GM21367 (cell line): ENCODE results near the gene GOLGA6L26.
"Not testable (repeated sequence)": the region's sequence is repeated elsewhere in the genome, so short reads cannot be mapped to it uniquely, and the experiment has no call there.

Source experiments
- ATAC-seq: cut with Tn5 transposase; IDR thresholded peaks from one replicate; pipeline ENCODE4 v1.9.1; 2021; ENCODE audit not compliant: unreplicated experiment

GOLGA6L26 gene, protein sequence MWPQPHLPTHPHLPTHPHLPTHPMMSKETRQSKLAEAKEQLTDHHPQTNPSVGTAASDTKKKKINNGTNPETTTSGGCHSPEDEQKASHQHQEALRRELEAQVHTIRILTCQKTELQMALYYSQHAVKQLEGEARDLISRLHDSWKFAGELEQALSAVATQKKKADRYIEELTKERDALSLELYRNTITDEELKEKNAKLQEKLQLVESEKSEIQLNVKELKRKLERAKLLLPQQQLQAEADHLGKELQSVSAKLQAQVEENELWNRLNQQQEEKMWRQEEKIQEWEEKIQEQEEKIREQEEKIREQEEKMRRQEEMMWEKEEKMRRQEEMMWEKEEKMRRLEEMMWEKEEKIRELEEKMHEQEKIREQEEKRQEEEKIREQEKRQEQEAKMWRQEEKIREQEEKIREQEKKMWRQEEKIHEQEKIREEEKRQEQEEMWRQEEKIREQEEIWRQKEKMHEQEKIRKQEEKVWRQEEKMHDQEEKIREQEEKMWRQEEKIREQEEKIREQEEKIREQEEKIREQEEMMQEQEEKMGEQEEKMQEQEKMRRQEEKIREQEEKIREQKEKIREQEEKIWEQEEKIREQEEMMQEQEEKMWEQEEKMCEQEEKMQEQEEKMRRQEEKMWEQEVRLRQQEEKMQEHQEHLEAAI

DNA sequence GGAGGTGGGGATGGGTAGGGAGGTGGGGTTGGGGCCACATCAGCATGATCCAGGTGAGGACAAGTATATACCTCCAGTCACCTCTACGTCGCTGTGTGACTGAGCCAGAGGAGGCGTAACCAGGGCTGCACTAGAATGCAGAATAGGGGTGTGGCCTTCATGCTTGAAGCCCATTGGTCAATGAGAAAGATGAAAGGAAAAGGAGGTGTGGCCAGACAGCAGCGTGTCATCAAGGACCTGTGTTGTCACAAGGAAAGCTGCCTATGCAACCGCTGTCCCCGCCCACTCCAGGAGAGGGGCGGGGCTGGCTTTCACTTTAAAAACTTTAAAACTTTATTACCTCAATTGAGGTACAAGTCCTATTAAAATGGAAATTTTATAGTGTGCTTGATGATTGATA is at the start of gene GOLGA6L26:
GOLGA6L26 (minus strand) TSS at position 101 of the 400 bp plus-strand sequence; CDS start at position 40, 61 bp downstream.
- ATAC-seq, result not testable (repeated sequence)

DNA sequence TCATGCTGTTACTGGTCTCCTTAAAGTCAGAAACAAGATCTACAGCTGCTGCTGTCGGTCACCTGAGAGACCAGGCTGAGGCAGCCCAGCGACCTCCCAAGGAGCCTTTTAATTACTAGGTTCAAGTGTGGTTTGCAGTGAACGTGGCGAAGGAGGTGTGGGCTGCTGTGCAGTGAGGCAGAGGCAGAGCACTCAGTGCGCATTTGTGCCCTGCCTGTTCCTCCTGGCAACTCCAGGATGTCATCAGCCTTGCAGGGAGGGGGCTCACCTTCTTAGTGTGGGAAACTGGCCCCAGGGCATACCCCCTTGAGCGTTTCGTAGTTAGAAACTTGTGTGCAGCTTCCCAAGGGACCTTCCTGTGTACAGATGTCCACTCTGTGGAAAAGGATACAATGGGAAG is 47.2 kb upstream of the GOLGA6L26 start:
- ATAC-seq, result not testable (repeated sequence)

DNA sequence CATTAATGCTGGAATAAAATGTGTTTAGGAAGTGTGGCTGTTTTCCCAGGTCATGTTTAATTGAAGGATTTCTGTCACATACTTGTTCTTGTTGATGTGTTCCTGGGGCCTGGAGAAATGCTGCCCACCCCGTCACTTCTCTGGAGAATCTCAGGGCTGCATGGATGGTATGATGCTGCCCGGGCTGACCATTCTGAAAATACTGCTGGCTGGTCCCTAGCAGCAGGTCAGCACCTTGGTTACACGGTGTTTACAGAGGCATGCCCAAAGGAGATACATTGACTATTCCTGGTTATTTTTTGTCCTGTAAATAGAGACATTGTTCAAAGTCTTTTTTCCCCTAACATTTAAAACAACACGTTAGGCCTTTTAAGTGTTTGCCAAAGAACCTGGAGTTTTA is 46.7 kb upstream of the GOLGA6L26 start:
- ATAC-seq, result not testable (repeated sequence)

DNA sequence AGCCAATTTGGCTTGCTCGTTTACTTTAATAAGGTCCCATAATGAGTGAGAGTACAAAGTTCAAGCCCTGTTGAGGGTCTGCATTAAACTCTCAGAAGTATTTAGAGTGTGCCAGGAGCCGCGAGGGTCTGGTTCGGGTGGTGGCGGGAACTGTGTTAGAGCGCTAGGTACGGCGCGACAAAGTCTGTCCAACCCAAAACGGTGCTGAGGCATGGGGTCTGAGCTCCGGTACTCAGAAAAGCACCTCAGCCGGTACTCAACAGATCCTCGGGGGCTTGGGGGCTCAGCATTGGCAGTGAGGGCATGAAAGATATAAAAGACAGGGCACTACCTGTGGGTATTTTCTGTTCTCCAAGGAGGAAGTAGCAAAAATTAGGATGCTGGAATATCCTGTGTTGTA is 45.0 kb upstream of the GOLGA6L26 start:
- not testable (repeated sequence) for ATAC-seq

DNA sequence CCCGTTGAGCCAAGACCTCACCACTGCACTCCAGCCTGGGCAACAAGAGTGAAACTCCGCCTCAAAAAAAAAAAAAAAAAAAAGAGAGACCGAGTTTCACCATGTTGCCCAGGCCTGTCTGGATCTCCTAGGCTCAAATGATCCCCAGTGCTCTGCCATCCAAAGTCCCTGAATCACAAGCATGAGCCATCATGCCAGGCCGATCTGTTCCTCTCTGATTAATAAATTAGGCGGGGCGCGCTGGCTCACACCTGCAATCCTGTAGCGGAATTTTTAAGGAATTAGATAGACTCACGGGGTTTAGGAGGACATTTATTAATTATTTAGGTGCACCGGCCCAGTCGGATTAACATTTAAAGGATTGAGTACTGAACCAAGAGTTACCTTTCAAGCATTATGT is 40.2 kb upstream of the GOLGA6L26 start:
- not testable (repeated sequence) for ATAC-seq

DNA sequence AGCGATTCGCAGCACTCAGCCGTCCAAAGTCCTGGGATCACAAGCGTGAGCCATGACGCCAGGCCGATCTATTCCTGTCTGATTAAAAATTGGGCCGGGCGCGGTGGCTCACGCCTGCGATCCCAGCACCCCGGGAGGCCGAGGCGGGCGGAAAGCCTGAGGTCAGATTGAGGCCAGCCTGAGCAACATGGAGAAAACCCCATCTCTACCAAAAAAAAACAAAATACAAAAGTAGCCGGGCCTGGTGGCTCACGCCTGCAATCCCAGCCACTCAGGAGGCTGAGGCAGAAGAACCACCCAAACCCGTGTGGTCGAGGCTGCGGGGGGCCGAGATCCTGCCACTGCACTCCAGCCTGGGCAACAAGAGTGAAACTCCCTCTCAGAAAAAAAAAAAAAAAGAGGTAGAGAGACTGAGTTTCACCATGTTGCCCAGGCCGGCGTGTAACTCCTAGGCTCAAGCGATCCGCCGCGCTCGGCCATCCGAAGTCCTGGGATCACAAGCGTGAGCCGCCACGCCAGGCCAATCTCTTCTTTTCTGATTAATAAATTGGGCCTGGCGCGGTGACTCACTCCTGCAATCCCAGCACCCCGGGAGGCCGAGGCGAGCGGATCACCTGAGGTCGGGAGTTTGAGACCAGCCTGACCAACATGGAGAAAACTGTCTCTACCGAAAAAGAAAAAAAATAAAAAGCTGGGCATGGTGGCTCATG is 39.0 kb upstream of the GOLGA6L26 start:
- not testable (repeated sequence) for ATAC-seq

DNA sequence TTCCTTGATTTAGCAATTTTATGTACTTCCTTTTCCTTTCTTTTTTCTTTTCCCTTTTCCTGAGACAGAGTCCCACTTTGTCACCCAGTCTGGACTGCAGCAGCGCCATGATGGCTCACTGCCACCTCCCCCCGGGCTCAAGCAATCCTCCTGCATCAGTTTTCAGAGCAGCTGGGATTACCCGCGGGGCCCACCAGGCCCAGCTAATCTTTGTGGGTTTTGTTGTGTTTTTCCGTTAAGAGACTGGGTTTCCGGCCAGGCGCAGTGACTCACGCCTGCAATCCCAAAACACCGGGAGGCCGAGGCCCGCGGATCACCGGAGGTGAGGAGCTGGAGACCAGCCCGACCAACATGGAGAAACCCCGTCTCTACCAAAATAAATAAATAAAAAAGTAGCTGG is 38.3 kb upstream of the GOLGA6L26 start:
- ATAC-seq, result no peak

DNA sequence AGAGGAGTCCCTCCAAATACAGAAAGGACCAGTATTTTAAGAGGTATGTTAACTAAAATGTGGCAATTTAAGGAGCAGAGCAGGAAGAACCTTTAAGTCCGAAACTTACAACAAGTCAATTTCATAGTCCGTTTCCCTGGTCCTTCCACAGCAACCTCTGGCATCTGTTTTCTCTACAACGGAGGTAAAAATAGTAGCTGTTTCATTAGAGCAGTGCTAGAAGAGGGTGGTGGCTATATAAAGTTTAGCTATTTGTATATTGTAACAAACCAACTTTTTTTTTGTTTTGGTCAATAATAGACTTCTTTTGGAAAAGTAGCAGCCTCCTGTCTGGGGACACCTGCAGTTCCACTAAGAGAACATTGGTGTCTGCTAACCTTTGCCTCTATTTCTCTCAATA is 37.9 kb upstream of the GOLGA6L26 start:
- ATAC-seq, result not testable (repeated sequence)

DNA sequence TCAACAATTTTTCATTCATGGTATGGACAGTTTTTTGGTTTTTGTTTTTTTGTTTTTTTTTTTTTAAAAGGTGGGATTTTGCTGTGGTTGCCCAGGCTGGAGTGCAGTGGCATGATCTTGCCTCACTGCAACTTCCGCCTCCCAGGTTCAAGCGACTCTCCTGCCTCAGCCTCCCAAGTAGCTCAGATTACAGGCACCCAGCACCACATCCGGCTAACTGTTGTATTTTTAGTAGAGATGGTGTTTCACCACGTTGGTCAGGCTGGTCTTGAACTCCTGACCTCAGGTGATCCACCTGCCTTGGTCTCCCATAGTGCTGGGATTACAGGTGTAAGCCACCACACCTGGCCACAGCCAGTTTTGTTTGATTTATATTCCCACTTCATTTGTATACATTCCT is 37.1 kb upstream of the GOLGA6L26 start:
- not testable (repeated sequence) for ATAC-seq

DNA sequence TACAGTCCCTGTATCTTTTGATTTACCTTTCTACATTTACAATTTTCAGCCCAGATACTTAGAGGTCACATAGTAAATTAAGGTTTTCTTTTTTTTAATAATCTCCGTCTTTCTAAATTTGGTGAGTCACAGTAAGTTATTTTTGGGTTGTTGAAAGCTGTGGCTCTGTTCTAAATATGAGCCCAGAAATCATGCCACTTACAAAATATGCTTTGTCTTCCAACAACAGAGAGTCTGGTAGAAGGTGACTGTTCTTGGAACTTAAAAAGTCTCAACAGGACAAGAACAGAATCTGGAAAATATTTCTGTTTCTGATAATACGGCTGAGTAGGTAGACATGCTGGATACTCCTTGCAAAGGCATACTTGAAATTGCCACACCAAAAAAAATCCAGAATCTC is 36.6 kb upstream of the GOLGA6L26 start:
- ATAC-seq, result no peak

DNA sequence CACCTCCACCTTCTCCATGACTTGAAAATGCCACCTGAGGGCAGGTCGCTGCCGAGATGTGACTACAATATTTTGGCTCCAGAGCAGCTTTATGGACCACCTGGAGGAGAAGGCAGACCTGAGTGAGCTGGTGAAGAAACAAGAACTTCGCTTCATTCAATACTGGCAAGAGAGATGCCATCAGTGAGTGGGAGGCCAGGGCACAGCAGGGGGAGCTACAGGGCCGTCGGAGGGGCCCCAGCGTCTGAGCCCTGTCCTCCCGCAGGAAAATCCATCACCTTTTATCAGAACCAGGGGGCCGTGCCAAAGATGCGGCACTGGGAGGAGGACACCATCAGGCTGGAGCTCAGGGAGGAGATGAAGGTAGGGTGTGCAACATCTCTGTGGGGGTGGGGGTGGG is 30.3 kb upstream of the GOLGA6L26 start:
- not testable (repeated sequence) for ATAC-seq

DNA sequence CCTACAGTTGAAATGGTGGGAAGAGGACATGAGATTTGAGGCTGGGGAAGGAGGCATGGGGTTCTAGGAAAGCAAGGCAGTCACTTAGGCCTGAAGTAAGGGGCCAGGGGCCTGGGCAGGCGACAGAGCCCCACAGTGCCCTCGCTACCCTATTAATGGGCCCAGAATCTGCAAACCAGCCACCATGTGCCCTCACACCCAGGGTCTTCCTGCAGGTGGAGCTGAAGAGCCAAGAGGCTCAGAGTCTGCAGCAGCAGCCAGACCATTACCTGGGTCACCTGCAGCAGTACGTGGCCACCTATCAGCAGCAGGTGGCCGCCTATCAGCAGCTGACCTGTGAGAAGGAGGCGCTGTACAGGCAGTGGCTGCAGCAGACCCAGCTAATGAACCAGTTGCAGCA is 28.6 kb upstream of the GOLGA6L26 start:
- not testable (repeated sequence) for ATAC-seq

DNA sequence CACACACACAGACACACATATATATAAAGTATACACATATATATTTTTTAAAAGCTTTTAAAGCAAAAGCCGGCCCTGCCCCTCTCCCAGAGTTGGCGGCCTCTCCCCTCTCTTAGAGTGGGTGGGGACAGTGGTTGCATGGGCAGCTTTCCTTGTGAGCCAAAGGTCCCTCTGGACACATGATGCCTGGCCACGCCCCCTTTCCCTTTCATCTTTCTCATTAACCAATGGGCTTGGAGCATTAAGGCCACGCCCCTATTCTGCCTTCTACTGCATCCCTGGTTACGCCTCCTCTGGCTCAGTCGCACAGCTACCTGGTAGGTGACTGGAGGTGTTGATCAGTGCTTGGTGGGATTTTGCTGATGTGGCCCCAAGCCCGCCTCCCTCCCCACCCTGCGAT is 20.5 kb upstream of the GOLGA6L26 start, which contains the start of gene GOLGA8S:
GOLGA8S (plus strand) TSS at position 301 of the 400 bp plus-strand sequence; CDS start at position 363, 62 bp downstream.
- ATAC-seq, result not testable (repeated sequence)

DNA sequence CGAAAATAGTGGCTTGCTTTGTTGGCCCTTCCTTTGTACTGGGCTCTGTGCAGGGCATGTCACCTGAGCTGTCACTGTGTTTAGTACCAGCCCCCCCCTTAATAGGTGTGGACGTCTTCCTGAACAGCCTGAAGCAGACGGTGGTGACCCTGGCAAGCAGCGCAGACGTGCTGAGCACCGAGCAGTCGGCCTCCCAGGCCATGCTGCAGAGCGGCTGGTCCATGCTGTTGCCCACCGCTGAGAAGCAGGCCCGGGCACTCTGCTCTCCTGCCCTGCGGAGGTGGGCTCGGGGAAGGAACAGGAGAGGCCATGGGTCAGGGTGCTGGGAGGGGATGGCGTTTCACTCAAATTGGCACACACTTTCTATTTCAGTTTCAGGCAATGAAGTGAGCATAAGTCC is 22.8 kb downstream of the GOLGA6L26 start:
- not testable (repeated sequence) for ATAC-seq

DNA sequence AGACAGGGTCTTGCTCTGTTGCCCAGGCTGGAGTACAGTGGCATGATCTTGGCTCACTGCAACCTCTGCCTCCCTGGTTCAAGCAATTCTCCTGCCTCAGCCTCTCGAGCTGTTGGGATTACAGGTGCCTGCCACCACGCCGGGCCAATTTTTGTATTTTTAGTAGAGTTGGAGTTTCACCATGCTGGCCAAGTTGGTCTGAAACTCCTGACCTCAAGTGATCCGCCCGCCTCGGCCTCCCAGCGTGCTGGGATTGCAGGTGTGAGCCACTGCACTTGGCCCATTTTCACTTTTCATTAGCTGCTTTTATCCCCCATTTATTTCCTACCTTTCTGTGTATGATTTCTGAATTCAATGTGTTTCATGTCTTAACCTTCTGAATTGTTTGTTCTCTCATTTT is 28.1 kb downstream of the GOLGA6L26 start:
- not testable (repeated sequence) for ATAC-seq

DNA sequence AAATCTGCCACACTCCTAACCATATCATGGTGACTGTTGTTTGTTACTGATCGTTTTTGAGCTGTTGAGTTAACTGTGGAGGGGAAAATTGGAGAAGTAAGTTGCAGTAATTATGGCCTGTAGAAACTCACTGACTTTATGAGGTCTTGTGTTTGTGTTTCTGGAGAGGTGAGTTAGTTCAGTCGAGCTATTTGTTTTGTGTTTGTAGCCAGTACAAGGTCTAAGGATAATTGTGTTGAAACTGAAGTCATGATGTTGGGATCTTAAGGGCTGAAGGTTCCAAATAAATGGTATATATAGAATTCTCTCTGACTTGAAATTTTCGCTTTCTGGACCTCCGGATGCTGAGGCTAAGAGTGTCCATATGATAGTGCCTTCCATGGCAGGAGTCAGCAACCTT is 29.2 kb downstream of the GOLGA6L26 start:
- ATAC-seq, result not testable (repeated sequence)

DNA sequence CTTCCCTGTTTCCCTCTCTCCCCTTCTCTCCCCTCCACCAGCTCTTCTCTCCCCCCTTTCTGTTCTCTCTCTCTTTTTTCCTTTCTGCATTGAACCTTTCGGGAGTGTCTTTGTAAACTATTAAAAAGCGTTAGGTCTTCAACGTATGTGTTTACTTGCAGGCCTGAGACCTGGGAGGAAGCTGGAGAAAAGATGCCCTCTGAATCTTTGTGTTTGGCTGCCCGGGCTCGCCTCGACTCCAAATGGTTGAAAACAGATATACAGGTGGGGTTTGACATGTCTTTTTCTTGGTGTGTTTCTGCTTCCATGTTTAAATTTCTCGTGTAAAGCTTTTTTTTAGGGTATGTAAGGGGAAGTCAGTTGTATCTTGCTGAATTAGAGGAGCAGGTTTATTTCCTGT is 29.7 kb downstream of the GOLGA6L26 start:
- not testable (repeated sequence) for ATAC-seq

DNA sequence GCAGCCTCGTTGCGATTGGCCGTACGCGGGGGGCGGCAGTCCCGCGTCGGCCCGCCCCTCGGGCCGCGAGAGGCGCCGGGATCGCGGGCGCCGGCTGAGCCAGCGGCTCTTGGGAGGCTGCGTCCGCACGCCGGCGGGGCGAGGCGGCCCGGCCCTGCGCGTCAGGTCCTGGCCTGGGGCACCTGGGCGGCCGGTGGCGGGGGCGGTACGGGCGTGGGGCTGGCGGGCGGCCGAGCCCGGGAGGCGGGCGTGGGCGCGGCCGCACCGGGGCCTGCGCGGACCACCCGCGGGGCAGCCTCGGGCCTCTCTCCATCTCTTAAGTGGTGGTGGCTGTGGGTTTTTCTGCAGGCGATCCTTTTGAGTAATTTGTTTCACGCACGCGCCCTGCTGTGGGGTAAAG is 30.3 kb downstream of the GOLGA6L26 start:
- not testable (repeated sequence) for ATAC-seq

DNA sequence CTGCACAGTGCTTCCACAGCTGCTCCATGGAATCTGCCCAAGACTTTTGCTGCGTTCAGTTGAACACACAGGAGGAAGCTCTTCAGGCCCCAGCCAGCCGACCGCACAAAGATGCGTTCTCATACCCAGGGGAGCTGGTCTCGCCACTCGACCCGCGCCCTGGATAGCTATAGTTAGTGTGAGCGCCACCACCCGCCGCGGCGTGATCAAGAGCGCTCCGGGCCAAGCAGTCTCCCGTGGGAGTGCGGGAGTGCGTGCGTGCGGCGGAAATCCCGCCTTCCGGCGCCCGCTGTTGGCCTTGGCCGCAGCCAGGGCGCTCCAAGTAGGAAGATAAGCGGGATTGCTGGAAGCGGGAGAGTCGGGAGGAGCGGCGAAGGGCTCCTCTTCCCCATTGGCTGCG is 30.8 kb downstream of the GOLGA6L26 start:
- ATAC-seq, result not testable (repeated sequence)
